Stimulated activated naive CD4-positive, alpha-beta T cell treated with Interleukin-2 at 50 U/mL for 16 hours (primary cell): ENCODE results near the gene CCDC89.

Source experiments
- DNase-seq: peaks from one replicate; lab custom pipeline; 2025; lab: John Stamatoyannopoulos, UW

The CCDC89 gene

DNA sequence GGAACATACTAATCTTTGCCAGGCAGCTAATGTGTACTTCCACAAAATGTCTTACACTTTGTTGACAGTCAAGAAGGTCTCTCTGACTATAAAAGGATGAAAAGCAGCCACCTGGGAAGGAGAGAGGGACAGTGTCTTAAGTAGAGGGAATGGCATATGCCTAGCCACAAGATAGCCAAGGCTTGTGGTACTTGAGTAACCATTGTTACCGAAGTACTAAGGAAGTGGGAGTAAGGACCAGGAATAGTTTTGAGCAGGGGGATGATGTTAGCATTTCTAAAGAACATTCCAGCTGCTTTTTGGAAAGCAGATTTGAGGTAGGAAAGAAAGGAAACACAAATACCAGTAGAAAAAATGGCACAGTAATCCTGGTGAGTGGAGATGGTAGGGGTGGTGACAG is 34.9 kb downstream of the CCDC89 start:
- DNase-seq, result no peak

DNA sequence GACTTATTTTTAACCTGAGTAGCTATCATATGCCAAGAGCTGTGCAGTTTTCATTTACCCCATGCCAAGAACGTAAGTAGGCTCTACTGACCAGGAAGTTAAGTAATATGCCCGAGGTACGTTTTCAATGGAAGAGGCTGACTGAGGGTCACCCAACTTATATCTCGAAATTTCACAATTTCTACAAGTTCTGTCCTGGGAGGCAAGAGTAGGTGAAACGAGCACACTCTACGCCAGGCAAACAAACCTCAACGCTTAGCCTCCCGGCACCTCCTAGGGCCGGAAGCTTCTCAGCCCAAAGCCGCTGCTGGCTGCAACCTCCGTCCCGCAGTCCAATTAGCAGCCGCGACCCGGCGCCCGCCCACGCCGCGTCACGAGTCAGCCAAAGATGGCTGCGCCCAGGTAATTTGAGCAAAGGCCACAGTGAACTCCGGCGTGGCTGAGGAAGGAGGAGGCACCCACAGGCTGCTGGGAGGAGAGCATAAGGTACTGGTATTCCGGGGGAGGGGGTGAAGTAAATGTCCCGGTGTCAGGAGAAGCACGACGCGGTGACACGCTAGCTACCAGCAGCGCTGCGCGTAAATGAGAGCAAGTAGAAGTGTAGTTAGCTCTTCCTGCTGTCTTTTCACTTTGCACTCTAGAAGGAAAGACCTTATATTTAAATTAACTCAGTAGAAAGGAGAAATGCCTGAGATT is 38.2 kb downstream of the CCDC89 start, which contains the start of gene TMEM126A:
TSS of gene TMEM126A (plus strand) at position 364 of the 696 bp plus-strand sequence. CDS start 2,289 bp downstream, outside the sequence.
- peak; percentile 90 for DNase-seq

DNA sequence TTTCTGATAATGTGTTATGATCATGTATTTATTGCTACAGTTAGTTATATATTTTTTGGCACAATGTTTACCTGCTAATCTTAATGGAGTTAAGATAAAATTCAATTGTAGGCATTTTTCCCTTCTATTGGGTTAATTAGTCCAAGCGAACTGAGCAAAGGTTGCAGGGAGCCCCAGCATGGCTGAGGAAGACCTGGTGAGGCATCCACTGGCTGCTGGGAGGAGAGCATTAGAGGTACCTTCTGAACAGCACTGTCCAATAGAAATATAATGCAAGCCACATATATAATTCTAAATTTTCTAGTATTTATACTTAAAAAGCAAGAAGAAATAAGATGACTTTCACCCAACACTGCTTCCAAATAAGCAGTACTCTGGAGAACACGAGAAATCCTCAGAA is 38.9 kb downstream of the CCDC89 start:
- DNase-seq, result no peak

DNA sequence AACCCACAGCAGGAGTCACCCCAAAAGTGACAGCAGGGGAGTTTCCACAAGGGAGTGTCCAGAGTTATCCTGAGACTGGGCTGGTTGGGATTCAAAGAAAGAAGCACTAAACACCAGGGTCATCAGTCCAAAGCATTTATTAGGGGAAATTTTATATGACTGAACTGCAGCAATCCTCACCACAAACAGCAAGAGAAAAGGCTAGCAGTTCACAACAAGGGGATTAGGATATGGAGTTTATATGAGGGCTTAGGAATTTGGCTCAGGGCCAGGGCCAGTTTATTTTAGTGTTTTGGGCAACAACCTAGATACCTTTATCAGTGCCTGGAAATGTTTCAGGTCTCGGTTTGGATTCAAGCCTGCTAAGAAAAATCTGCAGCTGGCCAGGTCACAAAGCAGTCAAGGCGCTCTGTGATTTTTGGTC is 42.8 kb downstream of the CCDC89 start:
- DNase-seq, result no peak

DNA sequence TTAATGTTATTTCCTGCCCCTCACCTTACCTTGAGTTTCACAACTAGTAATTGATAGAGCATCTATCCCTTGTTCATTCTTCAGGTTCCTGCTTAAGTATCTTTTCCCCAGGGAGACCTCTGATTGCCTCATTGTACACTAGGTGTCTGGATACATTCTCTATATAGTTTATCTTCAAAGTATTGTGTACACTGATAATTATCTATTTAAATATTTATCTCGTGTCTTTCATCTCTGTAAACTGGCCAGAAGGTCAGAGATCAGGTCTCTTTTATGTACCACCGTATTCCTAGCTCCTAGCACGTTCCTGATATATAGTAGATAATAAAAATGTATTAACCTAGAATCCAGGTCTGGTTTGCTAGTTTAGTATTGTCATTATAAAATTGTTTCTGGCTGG is 51.2 kb downstream of the CCDC89 start:
- no peak for DNase-seq
